ENCODE results near the gene EDIL3.

DNA sequence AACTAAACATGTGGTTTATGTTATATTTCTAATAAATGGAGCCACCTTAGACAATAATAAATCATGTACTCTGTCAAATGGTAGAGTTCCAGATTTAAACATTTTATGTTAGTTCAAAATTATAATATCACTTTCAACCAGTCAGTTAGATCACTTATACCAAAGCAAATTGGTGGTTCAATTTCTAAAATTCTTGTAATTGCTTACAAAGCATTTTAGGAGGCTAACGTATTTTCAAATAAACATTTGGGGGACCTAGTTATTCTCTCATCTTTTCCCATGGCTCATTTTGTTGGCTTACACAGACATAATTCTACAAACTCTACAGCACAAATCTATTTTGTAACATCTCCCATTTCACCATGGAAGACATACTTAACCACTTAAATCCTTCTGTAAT is 39.9 kb downstream of the EDIL3 start:
- TF ChIP-seq POLR2A (IDR thresholded peaks at IDR 0.05) (no peak), CTCF (IDR thresholded peaks at IDR 0.05) (no peak), POLR2AphosphoS5 (IDR thresholded peaks at IDR 0.05) (no peak)

Data from prostate gland (tissue), 2 donors.